Dermis blood vessel endothelial cell (primary cell): ENCODE measurements around the gene LSS. TPM values are rescaled to one million over a fixed set of nuclear protein-coding genes. Genes with fewer than 3 reads are reported as not detected.

Experiments used
- DNase-seq: peaks from one replicate; pipeline ENCODE4 v3.0.0; 2010
- total RNA-seq: library from RNA; depleted of rRNA; stranded (reverse); fragments of >200 nt; gene quantifications from 2 replicates; pipeline ENCODE4 v1.2.3, GENCODE V29; 2014

The LSS gene
- 85.3 and 134 TPM in 2 replicates for total RNA-seq

- peak; percentile 99 for DNase-seq
These were observed at the start of gene LSS for GRCh38 chr21:46228345-46229051. LSS (minus strand) TSS chr21:46228774; CDS start chr21:46228745, 29 bp downstream.

- no peak for DNase-seq
These were observed 46.3 kb upstream of the LSS start for GRCh38 chr21:46274797-46275390.

DNA sequence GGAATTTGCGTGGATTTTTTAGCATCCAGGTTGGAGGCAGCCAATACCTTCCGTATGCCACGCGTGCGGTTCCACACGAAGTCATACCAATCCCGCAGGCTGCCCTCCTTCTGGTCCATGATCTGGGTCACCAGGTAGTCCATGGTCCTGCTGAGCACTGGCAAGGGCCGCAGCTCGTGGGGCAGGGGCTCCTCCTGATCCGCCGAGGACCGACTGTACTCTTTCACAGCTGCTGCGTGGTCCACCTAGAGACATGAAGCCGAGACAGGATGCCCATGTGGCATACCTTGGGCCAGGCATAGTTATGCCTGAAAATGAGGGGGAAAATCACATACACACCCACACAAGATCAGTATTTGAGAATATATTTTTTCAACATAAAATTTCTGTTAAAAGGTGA is 44.8 kb upstream of the LSS start:
- DNase-seq, result no peak

GRCh38 chr21:46269466-46269865 is 40.9 kb upstream of the LSS start:
- no peak for DNase-seq

GRCh38 chr21:46268371-46268770 is 39.8 kb upstream of the LSS start:
- no peak for DNase-seq

- no peak for DNase-seq
These were observed 38.4 kb upstream of the LSS start for GRCh38 chr21:46266946-46267345.

DNA sequence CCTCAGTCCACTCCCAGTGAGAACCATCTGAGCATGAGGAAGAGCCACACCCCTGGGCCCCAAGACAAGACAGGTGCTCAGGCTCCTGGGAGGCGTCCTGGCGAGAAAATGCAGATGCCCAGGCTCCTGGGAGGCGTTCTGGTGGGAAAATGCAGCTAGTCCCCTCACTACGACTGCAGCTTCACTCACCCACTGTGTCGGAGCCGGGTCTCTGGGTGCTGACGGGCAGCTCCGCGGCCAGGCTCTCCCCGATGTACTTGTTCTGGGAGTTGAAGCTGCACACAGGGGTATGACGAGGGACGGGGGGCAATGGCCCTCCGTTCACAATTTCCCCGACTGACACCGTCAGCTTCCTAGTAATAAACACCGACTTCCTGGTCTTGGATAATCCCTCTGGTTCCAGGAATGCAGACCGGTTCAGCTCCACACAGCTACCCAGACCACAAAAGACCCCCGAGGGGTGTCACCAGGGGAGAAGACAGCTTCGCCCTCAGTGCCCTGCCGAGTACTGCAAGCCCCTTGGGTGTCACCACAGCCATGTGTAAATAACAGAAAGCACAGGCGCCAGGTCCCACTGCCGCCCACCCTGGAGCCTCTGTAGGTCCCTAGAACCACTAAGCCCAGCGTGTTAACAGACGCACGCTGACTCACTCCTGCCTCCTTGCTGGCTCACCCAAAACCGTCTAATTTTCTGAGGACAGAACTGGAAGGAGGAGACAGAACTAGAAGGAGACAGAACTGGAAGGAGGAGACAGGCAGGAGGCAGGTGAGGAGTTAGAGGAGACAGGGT is 37.4 kb upstream of the LSS start:
- no peak for DNase-seq

- DNase-seq, result no peak
These were observed 36.1 kb upstream of the LSS start for GRCh38 chr21:46264690-46265144.

DNA sequence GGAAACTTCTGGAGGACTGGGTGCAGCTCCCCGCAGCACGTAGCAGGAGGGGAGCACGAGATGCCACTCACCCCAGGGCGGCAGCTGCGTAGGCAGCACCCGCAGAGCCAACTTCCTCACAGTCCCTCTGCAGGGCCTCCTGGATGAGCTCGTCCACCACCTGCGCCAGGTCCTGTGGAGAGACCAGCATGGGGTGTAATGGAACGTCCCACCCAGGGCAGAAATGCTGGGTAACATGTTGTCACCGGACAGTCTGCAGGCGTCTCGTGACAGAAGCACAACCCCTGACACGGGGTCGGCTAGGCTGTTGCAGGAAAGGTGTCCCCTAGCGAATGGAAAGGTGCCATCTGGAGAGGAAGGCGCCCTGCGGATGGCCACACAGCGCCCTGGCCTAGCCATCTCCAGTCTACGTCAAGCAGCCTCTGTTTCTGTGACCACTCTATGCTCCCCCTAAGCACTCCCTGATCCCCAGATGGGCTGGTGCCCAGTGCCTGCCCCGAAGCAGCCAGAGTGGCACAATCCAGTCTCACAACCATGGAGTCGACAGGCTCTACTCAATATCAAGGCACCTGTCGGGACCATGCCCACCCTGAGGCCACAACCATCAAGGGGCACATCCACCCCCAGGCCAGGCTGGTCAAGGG is 35.6 kb upstream of the LSS start:
- no peak for DNase-seq

DNA sequence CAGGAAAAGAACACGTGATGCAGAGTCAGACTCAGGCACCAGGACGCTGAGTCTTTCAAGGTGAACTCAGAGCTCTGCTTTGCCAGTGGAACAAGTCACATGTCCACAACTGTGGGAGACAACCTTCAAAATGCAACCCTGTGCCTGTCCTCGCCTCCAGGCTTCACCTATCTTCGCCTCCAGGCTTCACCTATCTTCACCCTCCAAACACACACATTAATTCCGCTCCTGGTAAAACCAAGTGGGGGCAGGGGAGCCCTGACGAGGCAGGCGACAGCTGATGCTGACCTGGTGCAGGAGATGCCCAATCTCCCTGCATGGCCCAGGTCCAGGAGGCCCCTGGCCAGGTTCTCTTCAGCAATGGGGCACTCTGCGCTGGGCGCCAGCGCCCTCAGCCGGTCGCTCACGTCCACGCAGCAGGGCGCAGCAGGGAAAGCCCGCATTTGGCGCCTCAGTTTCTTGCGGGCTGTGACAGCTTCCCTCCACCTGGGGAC is 28.0 kb upstream of the LSS start:
- DNase-seq, result no peak

DNA sequence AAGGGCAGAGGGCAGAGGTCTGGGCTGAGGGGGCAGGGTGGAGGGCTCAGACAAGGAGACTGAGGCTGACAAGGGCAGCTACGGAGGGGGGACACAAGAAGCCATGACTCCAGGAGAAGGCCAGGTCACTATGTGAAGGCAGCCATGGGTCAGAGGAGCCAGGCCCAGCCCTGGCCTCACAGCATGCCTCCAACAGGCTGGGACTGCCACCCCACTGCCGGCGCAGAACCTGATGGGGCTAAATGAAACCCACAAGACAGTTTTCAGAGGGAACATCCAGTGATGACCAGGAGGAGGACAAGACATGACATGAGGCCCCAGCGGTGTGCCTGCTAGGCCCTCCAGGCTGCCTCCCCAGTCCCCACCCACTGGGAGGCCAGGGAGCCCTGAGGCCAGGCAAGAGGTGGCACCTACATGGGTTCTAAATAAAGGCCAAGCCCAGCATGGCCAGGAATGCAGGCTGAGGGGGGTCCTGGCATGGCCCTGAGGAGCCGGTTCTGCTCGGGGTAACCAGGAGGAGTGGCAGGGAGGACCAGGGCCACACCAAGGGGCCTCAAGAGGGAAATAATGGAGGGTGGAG is 27.3 kb upstream of the LSS start:
- no peak for DNase-seq

DNA sequence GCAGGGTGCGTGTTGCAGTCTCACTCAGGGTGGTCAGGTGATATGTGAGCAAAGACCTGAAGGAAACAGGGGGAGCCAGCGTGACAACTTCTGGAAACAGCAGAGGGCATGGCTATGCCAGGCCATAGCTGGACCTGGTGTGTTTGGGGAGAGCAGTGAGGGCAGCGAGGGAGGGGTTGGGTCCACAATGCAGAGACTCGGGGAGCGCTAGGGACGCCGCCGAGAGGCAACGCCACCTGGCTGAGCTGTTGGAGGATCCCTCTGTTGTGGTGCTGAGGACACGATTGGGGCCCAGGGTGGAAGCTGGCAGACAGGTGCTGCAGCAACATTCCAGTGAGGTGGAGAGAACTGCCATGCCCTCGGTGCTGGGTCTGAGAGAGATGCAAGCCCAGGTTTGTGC is 26.6 kb upstream of the LSS start:
- DNase-seq, result no peak

GRCh38 chr21:46254208-46254975 is 25.8 kb upstream of the LSS start:
- no peak for DNase-seq

- DNase-seq, result peak; percentile 20
These were observed 25.1 kb upstream of the LSS start for GRCh38 chr21:46253610-46254124.

DNA sequence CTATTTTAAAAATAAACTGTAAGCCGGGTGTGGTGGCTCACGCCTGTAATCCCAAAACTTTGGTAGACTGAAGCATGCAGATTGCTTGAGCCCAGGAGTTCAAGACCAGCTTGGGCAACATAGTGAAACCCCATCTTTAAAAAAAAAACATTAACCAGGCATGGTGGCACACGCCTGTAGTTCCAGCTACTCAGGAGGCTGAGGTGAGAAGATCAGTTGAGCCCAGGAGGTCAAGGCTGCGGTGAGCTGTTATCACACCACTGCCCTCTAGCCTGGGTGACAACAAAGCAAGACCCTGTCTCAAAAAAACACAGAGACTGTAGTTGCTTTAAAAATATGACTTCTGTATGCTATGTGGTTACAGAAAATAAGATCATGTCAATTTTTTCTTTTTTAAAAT is 24.3 kb upstream of the LSS start:
- DNase-seq, result no peak

GRCh38 chr21:46250146-46250725 is 21.7 kb upstream of the LSS start:
- no peak for DNase-seq

GRCh38 chr21:46248827-46249226 is 20.3 kb upstream of the LSS start:
- DNase-seq, result no peak

DNA sequence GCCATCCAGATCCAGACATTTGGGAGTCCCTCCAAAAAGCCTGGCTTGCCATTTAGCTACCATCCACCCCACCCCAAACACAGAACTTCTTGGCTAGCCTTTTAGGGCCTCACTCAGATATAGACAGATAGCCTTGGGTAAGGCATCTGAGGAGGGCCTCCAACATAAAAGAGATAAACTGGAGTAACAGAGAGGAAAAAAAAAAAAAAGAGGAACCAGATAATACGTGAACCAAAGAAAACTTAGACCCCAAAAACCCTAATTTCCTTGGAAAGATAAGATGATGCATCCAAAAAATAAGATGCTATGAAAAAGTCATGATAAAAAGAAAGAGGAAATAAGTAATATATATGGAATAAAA is 19.8 kb upstream of the LSS start:
- no peak for DNase-seq

DNA sequence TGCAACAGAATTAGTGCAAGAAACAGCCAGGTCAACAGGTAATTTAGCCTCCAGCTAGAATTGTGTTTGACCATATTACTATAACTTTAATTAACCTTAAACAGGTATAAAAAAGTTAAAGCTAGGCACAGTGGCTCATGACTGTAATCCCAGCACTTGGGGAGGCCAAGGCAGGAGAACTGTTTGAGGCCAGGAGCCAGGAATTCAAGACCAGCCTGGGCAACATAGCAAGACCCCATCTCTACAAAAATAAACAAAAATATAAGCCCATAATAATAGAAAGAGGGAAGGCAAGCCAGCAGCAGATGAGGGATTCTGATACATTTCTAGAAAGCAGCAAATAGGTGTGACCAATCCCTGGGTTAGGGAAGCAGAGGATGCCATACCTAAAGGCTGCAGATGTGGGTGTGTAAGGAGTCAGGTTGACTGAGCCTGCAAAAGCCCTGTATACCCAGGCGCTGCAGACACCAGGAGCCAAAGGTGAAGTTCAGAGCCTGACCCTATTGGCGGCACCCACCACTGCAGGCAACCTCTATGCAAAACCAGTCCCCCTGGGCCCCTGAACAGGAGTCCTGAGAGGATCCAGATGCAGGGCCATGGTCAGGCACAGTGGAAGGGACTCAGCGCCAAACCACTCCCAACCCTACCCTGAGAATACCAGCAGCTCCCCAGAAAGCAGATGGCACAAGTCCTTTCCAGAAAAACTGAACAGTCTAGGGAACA is 19.3 kb upstream of the LSS start:
- no peak for DNase-seq

- no peak for DNase-seq
These were observed 17.8 kb upstream of the LSS start for GRCh38 chr21:46246345-46246744.
